ENCODE data around the gene PLA2G2A. TPM values are rescaled to one million over a fixed set of nuclear protein-coding genes. Genes with fewer than 3 reads are reported as not detected.

The PLA2G2A gene
- total and polyA plus RNA-seq, 4 donors = 441 to 1,724 (median 1,565) TPM; not detected in 1

- peak overlapping the region in 1 of 2 donors; percentile 50 for H3K27ac ChIP-seq (ENCODE audit: low read depth in 1 of 2, low read length in 2 of 2)
- H3K9ac ChIP-seq (ENCODE audit: low read depth in 1 of 2, low read length in 2 of 2) = no peak overlapping the region
- no peak for TF ChIP-seq FOXA2 (IDR thresholded peaks at IDR 0.05)
- TF ChIP-seq NR2F2 (IDR thresholded peaks at IDR 0.05) = no peak
- no peak for TF ChIP-seq JUND (IDR thresholded peaks at IDR 0.05)
- no peak for TF ChIP-seq MAX (IDR thresholded peaks at IDR 0.05)
- TF ChIP-seq GABPA (IDR thresholded peaks at IDR 0.05 in 1 of 2, conservative IDR thresholded peaks at IDR 0.05 in 1 of 2) = no peak
- no peaks in the 10 kb centered on the region for H3K9me3 ChIP-seq (ENCODE audit: control insufficient read depth in 4 of 4, low read length in 3 of 4)
- H3K36me3 ChIP-seq (ENCODE audit: control insufficient read depth in 4 of 4, insufficient read depth in 3 of 4, low read depth in 1 of 4, low read length in 3 of 4) = no peaks in the 10 kb centered on the region
- H3K27me3 ChIP-seq (ENCODE audit: control insufficient read depth in 4 of 4, insufficient read depth in 4 of 4, low read length in 3 of 4) = no peaks in the 10 kb centered on the region
- no peak for DNase-seq (ENCODE audit: low spot score)
- 78% methylated on average over 5 of the region's 5 CpGs for WGBS
- no peaks in the 10 kb centered on the region for H3K4me1 ChIP-seq (ENCODE audit: control insufficient read depth in 4 of 4, insufficient read depth in 4 of 4, low read length in 3 of 4)
- H3K4me3 ChIP-seq (ENCODE audit: low read depth in 1 of 3, low read length in 3 of 3) = no peak overlapping the region
Measured at GRCh38 chr1:20028726-20029125, 49.3 kb upstream of the PLA2G2A start.

DNA sequence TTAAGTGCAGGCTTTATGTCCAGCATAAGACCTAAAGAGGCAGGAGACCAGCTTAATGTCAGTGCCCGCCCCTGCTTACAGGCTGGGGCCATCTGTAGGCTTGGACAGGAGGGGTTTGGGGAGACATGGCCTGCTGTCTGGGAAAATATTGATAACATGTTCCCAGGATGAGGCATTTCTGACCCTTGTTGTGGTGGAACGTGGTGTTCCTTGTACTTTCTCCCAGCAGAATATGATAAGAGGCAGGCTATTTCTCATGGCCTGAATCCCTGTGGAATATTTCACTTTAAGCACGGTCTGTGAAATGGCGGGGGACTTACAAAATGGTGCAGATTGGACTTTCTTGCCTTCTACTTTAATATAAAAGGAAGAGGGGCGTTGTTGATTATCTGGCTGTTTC lies 48.7 kb upstream of the PLA2G2A start:
- Histone ChIP-seq H3K9me3 (ENCODE audit: control insufficient read depth in 4 of 4, low read length in 3 of 4) (no peaks in the 10 kb centered on the region), H3K27me3 (ENCODE audit: control insufficient read depth in 4 of 4, insufficient read depth in 4 of 4, low read length in 3 of 4) (no peaks in the 10 kb centered on the region), H3K4me3 (ENCODE audit: low read depth in 1 of 3, low read length in 3 of 3) (no peak overlapping the region), H3K36me3 (ENCODE audit: control insufficient read depth in 4 of 4, insufficient read depth in 3 of 4, low read depth in 1 of 4, low read length in 3 of 4) (no peaks in the 10 kb centered on the region), H3K27ac (ENCODE audit: low read depth in 1 of 2, low read length in 2 of 2) (peak overlapping the region in 1 of 2 donors; percentile 50), H3K9ac (ENCODE audit: low read depth in 1 of 2, low read length in 2 of 2) (no peak overlapping the region), H3K4me1 (ENCODE audit: control insufficient read depth in 4 of 4, insufficient read depth in 4 of 4, low read length in 3 of 4) (no peaks in the 10 kb centered on the region)
- TF ChIP-seq YY1 (IDR thresholded peaks at IDR 0.05) (peak; percentile 61), FOXA1 (IDR thresholded peaks at IDR 0.05) (no peak), NR2F2 (IDR thresholded peaks at IDR 0.05) (peak; percentile 92), RXRA (IDR thresholded peaks at IDR 0.05) (peak; percentile 16 to 44), SP1 (IDR thresholded peaks at IDR 0.05) (peak; percentile 58), RAD21 (IDR thresholded peaks at IDR 0.05) (peak in 1 of 2 donors; percentile 20), TAF1 (conservative IDR thresholded peaks at IDR 0.05) (no peak)
- WGBS = 77% methylated on average over 5 of the region's 5 CpGs
- no peak for DNase-seq (ENCODE audit: low spot score)

GRCh38 chr1:20017741-20018140 lies 38.3 kb upstream of the PLA2G2A start:
- H3K9me3 ChIP-seq (ENCODE audit: control insufficient read depth in 4 of 4, low read length in 3 of 4) = peaks cover 0 to 5% (median 2%) of the 10 kb centered on the region in 4 donors
- TF ChIP-seq TAF1 (conservative IDR thresholded peaks at IDR 0.05) = no peak
- TF ChIP-seq JUND (IDR thresholded peaks at IDR 0.05) = no peak
- no peak for TF ChIP-seq EGR1 (IDR thresholded peaks at IDR 0.05; ENCODE audit: low read depth in 2 of 2)
- TF ChIP-seq RXRA (IDR thresholded peaks at IDR 0.05) = no peak
- DNase-seq (ENCODE audit: low spot score) = no peak
- H3K4me3 ChIP-seq (ENCODE audit: low read depth in 1 of 3, low read length in 3 of 3) = no peak overlapping the region
- no peaks in the 10 kb centered on the region for H3K4me1 ChIP-seq (ENCODE audit: control insufficient read depth in 4 of 4, insufficient read depth in 4 of 4, low read length in 3 of 4)
- no peaks in the 10 kb centered on the region for H3K27me3 ChIP-seq (ENCODE audit: control insufficient read depth in 4 of 4, insufficient read depth in 4 of 4, low read length in 3 of 4)
- H3K36me3 ChIP-seq (ENCODE audit: control insufficient read depth in 4 of 4, insufficient read depth in 3 of 4, low read depth in 1 of 4, low read length in 3 of 4) = no peaks in the 10 kb centered on the region
- H3K27ac ChIP-seq (ENCODE audit: low read depth in 1 of 2, low read length in 2 of 2) = no peak overlapping the region
- 92% methylated on average over 1 of the region's 1 CpG for WGBS
- no peak overlapping the region for H3K9ac ChIP-seq (ENCODE audit: low read depth in 1 of 2, low read length in 2 of 2)

GRCh38 chr1:20014153-20014552 lies 34.7 kb upstream of the PLA2G2A start:
- Histone ChIP-seq H3K4me3 (ENCODE audit: low read depth in 1 of 3, low read length in 3 of 3) (no peak overlapping the region), H3K9me3 (ENCODE audit: control insufficient read depth in 4 of 4, low read length in 3 of 4) (peaks cover 0 to 5% (median 2%) of the 10 kb centered on the region in 4 donors), H3K36me3 (ENCODE audit: control insufficient read depth in 4 of 4, insufficient read depth in 3 of 4, low read depth in 1 of 4, low read length in 3 of 4) (no peaks in the 10 kb centered on the region), H3K27ac (ENCODE audit: low read depth in 1 of 2, low read length in 2 of 2) (no peak overlapping the region), H3K9ac (ENCODE audit: low read depth in 1 of 2, low read length in 2 of 2) (no peak overlapping the region), H3K4me1 (ENCODE audit: control insufficient read depth in 4 of 4, insufficient read depth in 4 of 4, low read length in 3 of 4) (no peaks in the 10 kb centered on the region), H3K27me3 (ENCODE audit: control insufficient read depth in 4 of 4, insufficient read depth in 4 of 4, low read length in 3 of 4) (no peaks in the 10 kb centered on the region)
- no peak for DNase-seq (ENCODE audit: low spot score)
- WGBS = 74% methylated on average over 2 of the region's 2 CpGs
- TF ChIP-seq YY1 (IDR thresholded peaks at IDR 0.05) = no peak
- no peak for TF ChIP-seq EGR1 (IDR thresholded peaks at IDR 0.05; ENCODE audit: low read depth in 2 of 2)
- no peak for TF ChIP-seq ZBTB33 (IDR thresholded peaks at IDR 0.05)
- TF ChIP-seq SP1 (IDR thresholded peaks at IDR 0.05) = no peak
- TF ChIP-seq, protein P1, sequence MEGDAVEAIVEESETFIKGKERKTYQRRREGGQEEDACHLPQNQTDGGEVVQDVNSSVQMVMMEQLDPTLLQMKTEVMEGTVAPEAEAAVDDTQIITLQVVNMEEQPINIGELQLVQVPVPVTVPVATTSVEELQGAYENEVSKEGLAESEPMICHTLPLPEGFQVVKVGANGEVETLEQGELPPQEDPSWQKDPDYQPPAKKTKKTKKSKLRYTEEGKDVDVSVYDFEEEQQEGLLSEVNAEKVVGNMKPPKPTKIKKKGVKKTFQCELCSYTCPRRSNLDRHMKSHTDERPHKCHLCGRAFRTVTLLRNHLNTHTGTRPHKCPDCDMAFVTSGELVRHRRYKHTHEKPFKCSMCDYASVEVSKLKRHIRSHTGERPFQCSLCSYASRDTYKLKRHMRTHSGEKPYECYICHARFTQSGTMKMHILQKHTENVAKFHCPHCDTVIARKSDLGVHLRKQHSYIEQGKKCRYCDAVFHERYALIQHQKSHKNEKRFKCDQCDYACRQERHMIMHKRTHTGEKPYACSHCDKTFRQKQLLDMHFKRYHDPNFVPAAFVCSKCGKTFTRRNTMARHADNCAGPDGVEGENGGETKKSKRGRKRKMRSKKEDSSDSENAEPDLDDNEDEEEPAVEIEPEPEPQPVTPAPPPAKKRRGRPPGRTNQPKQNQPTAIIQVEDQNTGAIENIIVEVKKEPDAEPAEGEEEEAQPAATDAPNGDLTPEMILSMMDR (IDR thresholded peaks at IDR 0.05; ENCODE audit: low read depth, low read length, missing input control) = no peak
- no peak for TF ChIP-seq ATF3 (IDR thresholded peaks at IDR 0.05)
- TF ChIP-seq RXRA (IDR thresholded peaks at IDR 0.05) = no peak
- no peak for TF ChIP-seq HNF4A (conservative IDR thresholded peaks at IDR 0.05)
- TF ChIP-seq FOXA1 (IDR thresholded peaks at IDR 0.05) = no peak
- TF ChIP-seq REST (IDR thresholded peaks at IDR 0.05) = no peak
